GM21723 (cell line): ENCODE measurements around the gene CLIP2.
"Not testable (repeated sequence)": the region's sequence is repeated elsewhere in the genome, so short reads cannot be mapped to it uniquely, and the experiment has no call there.

ENCODE experiments used
- ATAC-seq: cut with Tn5 transposase; IDR thresholded peaks from one replicate; pipeline ENCODE4 v1.9.1; 2021; ENCODE audit warnings: mild to moderate bottlenecking, moderate library complexity; ENCODE audit not compliant: unreplicated experiment

Gene CLIP2

DNA sequence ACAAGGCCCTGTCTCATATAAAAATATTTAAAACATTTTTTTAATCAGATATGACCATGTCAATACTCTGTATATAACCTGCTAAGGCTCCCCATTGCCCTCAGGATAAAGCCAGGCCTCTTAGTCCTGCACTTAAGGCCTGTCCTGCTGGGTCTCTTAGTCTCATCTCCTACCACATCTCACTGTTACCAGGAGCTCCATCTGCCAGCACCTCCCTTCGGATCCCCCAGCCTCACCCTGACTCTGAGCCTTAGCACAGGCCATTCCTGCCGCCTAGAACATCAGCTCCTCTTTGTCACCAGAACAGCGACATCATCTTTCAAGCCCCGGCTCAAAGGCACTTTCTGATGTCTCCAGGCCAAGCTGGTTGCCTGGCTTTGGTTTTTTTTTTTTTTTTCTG lies 138.8 kb downstream of the CLIP2 start:
- no peak for ATAC-seq

DNA sequence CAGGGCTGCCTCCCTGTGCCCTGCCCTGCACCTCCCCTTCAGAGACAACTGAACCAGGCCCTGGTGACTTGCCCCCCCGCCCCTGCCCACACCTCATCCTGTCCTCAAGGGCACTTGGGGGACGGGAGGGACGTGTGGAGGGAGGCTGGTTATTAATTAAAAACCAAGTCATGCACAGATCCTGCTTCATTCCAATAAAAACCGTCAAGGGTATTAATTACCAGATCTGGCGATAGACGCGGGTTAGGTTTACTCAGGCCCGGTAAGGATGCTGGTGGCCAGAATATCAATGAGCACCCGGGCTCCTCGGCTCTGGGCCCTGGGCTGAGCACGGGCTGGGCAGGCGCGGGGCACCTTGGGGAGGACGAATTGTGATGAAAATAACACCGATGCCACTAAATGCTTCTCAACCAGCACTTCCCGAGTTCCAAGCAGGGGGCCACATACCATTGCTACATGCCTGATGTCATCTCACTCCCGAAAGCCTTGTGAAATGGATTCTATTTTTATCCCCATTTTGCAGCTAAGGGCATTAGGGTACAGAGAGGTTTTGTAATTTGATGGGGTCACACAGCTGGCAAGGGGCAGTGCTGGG lies 140.0 kb downstream of the CLIP2 start:
- ATAC-seq: no peak

DNA sequence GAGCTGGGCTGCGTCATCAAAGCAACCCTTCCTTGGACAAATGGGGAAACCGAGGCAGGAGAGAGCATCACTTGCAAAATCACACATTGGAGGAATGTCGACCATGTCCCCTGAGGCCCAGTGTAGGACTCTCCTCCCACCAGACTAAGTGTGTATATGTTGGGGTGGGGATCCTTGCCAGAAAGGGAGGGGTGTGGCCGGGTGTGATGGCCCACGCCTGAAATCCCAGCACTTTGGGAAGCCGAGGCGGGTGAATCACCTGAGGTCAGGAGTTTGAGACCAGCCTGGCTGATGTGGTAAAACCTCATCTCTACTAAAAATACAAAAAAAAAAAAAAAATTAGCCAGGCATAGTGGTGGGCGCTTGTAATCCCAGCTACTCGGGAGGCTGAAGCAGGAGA lies 141.2 kb downstream of the CLIP2 start:
- ATAC-seq: not testable (repeated sequence)

DNA sequence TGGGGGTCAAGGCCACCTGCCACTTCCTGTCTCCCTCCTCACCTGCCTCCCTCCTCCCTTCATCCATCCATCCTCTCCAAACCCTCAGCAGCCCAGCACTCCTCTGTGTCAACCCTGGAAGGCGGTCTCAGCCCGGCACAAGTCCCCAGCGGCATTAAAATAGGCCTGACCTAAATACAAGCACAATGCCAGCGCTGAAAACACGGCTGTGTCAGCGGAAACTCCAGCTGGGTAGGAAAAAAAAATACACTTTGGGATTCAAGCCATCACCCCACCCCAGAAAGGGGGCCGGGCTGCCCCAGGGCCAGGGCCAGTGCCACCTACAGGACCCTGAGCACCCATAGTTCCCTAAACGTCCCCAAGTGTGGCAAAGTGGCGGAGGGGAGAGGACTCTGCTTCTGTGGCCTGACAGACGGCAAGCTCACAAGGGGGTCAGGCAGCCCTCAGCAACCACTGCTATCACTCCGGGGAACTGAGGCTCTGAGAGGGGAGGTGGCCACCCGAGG lies 141.8 kb downstream of the CLIP2 start:
- ATAC-seq: no peak

DNA sequence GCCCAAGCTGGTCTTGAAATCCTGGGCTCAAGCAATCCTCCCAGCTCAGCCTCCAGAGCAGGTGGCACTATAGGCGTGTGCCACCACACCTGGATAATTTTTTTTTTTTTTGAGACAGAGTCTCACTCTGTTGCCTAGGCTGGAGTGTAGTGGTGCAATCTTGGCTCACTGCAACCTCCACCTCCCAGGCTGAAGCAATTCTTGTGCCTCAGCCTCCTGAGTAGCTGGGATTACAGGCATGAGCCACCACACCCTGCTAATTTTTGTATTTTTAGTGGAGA lies 148.0 kb downstream of the CLIP2 start:
- ATAC-seq: not testable (repeated sequence)

DNA sequence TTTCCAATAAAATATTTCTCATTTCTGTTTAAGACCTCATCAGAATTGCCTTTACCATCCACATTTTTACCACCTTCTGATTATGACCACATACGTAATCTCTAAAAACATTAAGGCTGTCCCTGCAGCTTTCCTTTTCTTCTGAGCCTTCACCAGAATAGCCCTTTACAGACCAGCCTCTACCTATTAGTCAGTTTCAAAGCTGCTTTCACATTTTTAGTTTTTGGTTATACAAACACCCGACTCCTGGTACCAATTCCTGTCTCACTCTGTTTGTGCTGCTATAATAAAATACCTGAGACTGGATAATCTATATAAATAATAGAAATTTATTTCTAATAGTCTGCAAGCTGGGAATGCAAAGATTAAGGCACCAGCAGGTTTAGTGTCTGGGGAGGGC lies 149.1 kb downstream of the CLIP2 start:
- no peak for ATAC-seq

DNA sequence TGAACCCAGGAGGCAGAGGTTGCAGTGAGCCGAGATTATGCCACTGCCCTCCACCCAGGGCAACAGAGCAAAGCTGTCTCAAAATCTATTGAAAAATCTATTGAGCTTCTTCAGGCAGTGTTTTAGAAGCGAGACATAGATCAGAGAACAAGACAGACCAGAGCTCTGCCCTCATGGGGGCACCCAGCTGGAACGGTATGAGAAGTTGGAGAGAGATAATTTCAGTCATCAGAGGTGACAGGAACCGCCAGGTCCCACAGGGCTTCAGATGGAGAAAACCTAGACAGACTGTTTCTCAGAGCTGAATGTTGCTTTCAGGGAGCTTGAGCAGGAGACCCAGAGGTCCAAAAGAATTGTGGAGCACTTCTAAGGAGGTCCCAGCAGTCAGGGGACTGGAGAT lies 150.3 kb downstream of the CLIP2 start:
- ATAC-seq: no peak

DNA sequence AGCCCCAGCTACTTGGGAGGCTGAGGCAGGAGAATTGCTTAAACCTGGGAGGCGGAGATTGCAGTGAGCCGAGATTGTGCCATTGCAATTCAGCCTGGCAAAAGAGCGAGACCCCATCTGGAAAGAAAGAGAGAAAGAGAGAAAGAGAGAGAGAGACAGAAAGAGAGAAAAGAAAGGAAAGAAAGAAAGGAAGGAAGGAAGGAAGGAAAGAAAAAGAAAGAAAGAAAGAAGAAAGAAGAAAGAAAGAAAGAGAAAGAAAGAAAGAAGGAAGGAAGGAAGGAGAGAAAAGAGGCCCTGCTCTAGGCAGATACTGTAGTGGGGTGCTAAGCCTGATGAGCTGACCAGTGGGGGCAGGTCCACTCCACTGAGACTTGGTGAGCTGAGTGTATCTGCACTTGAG lies 150.9 kb downstream of the CLIP2 start:
- ATAC-seq: not testable (repeated sequence)

DNA sequence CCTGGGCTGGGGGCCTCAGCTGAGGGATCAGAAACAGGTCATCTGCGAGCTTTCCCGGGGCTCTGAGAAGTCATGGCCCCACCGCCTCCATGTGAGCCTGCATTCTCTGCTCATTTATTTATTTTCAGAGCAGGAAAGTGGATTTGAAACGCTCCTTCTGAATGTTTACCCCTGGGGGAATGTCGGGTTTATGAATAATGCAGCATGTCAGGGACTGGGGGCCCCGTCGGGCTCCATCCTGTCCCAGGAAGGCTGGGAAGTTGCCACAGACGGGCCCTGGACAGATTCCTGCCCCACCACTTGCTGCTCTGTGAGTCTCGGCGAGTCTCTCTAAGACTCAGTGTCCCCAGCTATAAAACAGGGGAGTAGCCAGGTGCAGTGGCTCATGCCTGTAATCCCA lies 152.6 kb downstream of the CLIP2 start:
- no peak for ATAC-seq

DNA sequence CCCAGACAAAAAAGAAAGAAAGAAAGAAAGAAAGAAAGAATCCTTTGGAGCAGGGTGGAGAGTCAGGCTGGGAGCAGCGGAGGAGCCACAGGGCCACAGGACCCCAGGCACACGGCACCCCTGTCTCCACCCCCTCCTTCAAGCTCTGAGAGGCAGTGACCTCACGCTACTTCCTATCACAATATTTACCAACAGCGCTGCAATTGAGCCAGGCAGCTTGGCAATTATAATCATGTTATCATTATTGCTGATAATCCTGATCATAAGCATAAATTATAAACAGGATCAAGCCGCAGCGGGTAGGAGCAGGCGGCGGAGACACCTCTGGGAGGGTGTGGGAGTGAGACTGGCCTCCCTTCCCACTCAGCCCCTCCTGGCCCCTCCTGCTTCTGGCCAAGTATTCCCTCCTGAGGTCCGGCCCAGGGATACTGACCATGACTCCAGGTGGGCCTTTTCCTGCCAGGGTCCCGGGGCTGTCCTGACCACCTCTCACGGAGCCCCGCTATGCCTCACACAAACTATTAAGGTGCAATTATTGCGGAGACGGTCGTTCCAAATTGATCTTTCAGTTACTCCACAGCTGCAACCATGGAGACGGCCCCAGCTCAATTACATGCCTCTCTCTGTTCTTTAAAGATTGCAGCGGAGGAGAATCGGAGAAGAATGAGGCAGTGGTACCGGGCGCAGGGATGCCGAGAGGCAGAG lies 154.5 kb downstream of the CLIP2 start:
- ATAC-seq: no peak

DNA sequence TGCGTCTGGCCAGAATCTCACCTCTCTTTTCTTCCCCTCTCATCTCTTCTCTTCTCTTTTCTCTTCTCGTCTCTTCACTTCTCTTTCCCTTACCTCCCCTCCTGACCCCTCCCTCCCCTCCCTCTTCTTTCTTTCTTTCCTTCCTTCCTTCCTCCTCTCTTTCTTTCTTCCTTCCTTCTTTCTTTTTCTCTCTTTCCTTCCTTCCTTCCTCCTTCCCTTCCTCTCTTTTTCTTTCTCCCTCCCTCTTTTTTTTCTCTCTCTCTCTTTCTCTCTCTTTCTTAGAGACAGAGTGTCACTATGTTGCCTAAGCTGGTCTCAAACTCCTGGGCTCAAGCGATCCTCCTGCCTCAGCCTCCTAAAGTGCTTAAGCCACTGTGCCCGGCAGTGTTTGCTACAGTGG lies 159.9 kb downstream of the CLIP2 start:
- no peak for ATAC-seq

DNA sequence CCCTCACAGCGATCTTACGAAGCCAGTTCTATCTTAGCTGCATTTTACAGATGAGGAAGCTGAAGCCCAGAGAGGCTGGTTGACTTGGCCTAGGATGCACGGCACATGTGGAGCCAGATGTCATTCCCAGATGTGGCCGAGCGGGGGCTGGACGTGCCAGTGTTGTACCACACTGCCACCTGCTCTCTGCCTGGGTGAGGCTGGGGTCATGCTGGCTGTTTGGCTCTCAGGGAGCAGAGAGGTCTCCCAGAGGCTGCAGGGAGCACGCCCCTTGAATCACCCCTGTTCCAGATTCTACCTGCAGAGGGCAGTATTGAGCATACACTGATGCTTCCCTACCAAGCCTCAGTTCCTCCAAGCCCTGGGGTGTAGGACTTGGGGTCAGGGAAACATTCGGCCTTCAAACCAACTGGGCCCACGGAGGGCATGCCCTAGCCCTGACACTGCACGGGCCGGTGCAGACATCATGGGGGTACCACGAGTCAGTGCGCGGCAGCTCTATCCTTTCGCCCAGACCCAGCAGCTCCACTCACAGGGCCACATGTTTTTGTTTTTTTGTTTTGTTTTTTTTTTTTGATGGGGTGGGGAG lies 160.7 kb downstream of the CLIP2 start:
- ATAC-seq: no peak

DNA sequence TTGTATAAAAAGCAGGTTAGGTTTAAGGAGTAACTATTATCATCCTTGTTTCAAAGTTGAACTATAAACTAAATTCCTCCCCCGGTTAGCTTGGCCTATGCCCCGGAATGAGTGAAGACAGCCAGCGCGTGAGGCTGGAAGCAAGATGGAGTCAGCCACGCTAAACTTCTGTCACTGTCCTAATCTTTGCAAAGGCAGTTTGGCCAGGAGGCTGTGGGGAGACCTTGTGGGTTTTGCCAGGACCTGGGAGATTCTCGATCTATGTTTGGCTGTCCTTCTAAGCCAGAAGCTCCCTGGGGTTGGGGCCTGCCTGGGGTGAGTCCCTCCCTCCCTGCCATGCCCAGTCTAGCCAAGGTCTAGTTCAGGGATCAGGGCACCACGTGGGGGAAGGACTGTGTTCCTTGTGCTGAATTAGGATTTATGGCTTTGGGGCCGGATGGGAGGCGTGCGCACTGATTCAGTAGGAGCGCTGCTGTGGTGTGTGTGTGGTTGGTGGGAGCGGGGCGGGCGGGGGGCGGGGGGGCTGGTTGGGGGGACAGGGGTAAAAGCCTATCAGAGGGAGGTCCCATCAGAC lies 163.6 kb downstream of the CLIP2 start:
- ATAC-seq: no peak

DNA sequence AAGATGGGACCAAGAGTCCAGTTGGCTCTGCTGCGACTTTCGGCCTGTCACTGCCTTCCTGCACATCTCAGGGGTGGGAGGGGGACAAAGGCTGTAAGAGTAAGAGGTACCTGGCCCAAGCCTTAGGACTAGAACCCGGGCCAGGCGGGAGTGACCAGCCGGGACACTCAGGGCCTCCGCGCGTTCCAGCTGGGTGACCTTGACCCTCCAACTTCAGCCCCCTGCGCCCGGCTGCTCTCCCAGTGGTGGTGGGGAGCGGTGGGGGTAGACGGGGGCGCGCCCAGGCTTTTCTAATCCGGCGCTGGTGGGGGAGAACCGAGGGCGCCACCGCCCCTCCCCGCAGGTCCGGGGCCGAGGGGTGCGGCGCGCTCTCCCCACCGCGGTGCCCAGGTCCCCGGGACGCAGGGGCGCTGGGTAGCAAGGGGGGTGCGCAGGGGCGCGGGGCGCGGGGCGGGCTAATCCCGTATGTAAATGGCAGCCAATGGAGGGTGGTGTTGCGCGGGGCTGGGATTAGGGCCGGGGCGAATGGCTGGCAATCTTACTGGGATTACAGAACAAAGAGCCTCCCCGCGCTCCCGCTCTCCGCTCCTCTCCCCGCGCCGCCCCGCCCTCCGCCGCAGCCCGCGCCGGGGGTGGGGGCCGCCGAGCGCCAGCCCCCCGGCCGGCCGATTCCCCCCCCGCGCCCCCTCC lies 164.3 kb downstream of the CLIP2 start, which contains the start of gene GTF2IRD1:
GTF2IRD1 (plus strand) TSS at position 585 of the 690 bp plus-strand sequence. CDS start 54,175 bp downstream, outside the sequence.
- ATAC-seq: no peak

DNA sequence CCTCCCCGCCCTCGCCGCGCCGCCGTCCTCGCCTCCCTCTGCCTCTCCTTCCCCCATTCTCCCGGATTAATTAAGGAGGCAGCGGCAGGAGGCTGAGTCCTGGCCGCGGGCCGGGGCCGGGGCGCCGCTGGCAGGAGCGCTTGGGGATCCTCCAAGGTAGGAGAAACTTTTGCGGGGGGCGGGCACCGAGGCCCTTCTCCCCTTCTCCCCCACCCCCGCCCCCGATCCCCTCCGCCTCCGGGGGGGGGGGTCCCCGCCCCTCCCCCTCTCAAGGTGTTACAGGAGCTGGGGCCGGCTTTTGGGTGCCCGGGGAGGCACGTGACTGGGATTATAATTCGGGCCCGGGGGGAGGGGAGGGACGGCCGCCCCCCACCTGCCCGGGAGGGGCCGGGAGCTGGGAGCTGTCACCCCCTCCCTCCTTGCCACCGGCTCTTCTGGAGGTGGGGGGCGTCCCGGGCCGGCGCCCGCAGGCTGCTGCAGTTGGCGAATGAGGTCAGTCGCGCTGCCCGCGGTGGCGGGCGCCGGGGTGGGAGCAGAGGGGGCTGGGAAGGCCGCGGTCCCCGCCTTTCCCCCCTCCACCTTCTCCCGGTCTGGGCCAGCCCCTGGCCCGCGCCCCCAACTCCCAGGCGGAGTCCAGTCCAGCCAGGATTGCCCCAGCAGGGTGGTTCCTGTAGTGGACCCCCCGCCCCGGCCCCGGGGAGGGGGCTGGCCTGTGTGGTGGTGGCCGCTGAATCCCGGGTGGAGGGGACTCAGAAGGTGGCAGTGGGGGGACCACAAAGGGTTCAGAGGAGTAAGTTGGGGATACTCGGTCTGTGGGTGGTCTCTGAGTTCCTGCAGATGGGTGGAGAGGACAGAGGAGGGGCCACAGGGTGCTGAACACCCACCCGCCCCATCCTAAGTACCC lies 165.1 kb downstream of the CLIP2 start:
- ATAC-seq: no peak

DNA sequence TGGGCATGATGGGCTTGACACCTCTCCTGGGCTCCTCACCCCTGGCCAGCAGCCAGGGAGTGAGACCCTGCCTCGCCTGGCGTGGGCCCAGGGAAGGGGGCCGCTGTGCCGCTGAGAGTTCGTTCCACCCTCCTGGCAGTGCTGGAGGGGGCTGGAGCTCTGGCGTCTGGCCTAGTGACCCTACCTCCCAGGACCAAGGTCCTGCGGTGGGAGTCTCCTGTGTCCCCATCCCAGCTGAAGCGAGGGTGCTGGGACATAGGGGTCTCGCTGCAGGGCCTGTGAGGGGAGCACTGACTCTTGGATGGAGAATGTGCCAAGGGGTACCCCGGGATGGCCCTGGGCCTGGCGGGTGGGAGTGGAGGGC lies 165.7 kb downstream of the CLIP2 start:
- ATAC-seq: no peak

DNA sequence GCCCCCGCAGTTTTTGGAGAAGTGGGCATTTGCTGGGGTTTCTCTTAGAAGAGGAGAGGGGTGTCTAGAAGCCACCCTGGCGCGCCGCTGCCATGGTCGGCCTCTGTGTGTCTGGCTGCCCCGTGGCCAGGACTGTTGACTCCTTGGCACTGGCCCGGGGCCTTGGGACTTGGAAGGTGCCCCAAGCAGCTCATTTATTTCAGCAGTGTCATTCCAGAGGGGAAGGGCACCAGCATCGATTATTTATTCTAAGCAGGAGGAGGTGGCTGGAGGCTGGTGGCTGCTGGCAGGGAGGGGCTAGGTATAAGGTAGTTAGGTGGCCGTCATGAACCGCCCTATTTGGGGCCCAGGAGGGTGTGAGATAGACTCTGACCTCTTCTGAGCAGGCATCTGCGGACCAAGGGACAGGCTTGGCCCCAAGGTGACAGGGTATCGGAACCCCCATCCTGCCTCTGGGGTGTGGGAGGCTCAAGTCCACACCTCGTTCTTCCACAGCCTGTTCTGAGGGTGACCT lies 166.1 kb downstream of the CLIP2 start:
- no peak for ATAC-seq
